ENCODE data around the gene IGFBP2. TPM values are rescaled to one million over a fixed set of nuclear protein-coding genes. Genes with fewer than 3 reads are reported as not detected.

Gene IGFBP2
- total and polyA plus RNA-seq, 2 experiments from 2014 or later, result 177 to 364 TPM

- H3K4me1 Mint-ChIP-seq, result peaks cover 36% of the 10 kb centered on the region
- Histone ChIP-seq H3K36me3 (ENCODE audit: insufficient read depth) (no peaks in the 10 kb centered on the region), H3K27ac (ENCODE audit: low read depth) (no peak overlapping the region), H3K4me3 (no peak overlapping the region), H3K79me2 (replicated peaks; ENCODE audit: insufficient read depth) (no peaks in the 10 kb centered on the region), H3K9me2 (ENCODE audit: insufficient read depth) (0 out of 2 replicates have a peak, but pooled peaks cover 7% of the 10 kb centered on the region), H3K4me2 (no peak overlapping the region), H3K27me3 (ENCODE audit: insufficient read depth) (no peaks in the 10 kb centered on the region), H2AFZ (no peak overlapping the region), H4K20me1 (replicated peaks; ENCODE audit: insufficient read depth) (no peaks in the 10 kb centered on the region), H3F3A (replicated peaks; ENCODE audit: low read depth) (no peaks in the 10 kb centered on the region), H3K4me1 (ENCODE audit: insufficient read depth) (peaks cover 27% of the 10 kb centered on the region)
- peaks cover 2% of the 10 kb centered on the region for H3K27me3 Mint-ChIP-seq (ENCODE audit: insufficient read depth, low read depth, poor library complexity)
- H3K36me3 Mint-ChIP-seq (ENCODE audit: low read depth), result no peaks in the 10 kb centered on the region
- TF ChIP-seq ETS1 (IDR thresholded peaks at IDR 0.05) (no peak), POLR2AphosphoS5 (IDR thresholded peaks at IDR 0.05; ENCODE audit: low read depth) (no peak), ZNF114 (CRISPR knock-in tag; IDR thresholded peaks at IDR 0.05) (no peak)
- TF ChIP-seq, protein P1, sequence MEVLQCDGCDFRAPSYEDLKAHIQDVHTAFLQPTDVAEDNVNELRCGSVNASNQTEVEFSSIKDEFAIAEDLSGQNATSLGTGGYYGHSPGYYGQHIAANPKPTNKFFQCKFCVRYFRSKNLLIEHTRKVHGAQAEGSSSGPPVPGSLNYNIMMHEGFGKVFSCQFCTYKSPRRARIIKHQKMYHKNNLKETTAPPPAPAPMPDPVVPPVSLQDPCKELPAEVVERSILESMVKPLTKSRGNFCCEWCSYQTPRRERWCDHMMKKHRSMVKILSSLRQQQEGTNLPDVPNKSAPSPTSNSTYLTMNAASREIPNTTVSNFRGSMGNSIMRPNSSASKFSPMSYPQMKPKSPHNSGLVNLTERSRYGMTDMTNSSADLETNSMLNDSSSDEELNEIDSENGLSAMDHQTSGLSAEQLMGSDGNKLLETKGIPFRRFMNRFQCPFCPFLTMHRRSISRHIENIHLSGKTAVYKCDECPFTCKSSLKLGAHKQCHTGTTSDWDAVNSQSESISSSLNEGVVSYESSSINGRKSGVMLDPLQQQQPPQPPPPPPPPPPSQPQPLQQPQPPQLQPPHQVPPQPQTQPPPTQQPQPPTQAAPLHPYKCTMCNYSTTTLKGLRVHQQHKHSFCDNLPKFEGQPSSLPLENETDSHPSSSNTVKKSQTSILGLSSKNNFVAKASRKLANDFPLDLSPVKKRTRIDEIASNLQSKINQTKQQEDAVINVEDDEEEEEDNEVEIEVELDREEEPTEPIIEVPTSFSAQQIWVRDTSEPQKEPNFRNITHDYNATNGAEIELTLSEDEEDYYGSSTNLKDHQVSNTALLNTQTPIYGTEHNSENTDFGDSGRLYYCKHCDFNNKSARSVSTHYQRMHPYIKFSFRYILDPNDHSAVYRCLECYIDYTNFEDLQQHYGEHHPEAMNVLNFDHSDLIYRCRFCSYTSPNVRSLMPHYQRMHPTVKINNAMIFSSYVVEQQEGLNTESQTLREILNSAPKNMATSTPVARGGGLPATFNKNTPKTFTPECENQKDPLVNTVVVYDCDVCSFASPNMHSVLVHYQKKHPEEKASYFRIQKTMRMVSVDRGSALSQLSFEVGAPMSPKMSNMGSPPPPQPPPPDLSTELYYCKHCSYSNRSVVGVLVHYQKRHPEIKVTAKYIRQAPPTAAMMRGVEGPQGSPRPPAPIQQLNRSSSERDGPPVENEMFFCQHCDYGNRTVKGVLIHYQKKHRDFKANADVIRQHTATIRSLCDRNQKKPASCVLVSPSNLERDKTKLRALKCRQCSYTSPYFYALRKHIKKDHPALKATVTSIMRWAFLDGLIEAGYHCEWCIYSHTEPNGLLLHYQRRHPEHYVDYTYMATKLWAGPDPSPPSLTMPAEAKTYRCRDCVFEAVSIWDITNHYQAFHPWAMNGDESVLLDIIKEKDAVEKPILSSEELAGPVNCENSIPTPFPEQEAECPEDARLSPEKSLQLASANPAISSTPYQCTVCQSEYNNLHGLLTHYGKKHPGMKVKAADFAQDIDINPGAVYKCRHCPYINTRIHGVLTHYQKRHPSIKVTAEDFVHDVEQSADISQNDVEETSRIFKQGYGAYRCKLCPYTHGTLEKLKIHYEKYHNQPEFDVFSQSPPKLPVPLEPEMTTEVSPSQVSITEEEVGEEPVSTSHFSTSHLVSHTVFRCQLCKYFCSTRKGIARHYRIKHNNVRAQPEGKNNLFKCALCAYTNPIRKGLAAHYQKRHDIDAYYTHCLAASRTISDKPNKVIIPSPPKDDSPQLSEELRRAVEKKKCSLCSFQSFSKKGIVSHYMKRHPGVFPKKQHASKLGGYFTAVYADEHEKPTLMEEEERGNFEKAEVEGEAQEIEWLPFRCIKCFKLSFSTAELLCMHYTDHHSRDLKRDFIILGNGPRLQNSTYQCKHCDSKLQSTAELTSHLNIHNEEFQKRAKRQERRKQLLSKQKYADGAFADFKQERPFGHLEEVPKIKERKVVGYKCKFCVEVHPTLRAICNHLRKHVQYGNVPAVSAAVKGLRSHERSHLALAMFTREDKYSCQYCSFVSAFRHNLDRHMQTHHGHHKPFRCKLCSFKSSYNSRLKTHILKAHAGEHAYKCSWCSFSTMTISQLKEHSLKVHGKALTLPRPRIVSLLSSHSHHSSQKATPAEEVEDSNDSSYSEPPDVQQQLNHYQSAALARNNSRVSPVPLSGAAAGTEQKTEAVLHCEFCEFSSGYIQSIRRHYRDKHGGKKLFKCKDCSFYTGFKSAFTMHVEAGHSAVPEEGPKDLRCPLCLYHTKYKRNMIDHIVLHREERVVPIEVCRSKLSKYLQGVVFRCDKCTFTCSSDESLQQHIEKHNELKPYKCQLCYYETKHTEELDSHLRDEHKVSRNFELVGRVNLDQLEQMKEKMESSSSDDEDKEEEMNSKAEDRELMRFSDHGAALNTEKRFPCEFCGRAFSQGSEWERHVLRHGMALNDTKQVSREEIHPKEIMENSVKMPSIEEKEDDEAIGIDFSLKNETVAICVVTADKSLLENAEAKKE (CRISPR knock-in tag; IDR thresholded peaks at IDR 0.05), result no peak
- no peak overlapping the region for H3K27ac Mint-ChIP-seq
- DNase-seq (ENCODE audit: low spot score) (no peak), ATAC-seq (no peak)
- H3K4me3 Mint-ChIP-seq, result no peak overlapping the region
- no peaks in the 10 kb centered on the region for H3K9me3 Mint-ChIP-seq
Measured at GRCh38 chr2:216594081-216594480, 39.1 kb upstream of the IGFBP2 start.
